ENCODE measurements around the gene NTF4.
"Not testable (repeated sequence)": the region's sequence is repeated elsewhere in the genome, so short reads cannot be mapped to it uniquely, and the experiment has no call there.

Gene NTF4

DNA sequence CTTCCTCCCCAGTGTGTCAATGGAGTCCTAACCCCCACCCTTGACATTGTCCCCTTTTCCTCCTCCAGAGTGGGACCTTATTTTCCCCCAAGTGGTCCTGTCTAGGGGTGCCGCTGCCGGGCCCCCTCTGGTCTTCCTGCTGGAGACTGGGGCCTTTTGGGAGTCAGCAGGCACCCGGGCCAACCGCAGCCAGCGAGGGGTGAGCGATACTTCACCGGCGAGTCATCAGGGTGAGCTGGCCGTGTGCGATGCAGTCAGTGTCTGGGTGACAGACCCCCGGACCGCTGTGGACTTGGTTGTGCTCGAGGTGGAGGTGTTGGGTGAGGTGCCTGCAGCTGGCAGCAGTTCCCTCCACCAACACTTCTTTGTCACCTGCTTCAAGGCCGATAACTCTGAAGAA is 34.9 kb downstream of the NTF4 start:
- not testable (repeated sequence) for H2AFZ ChIP-seq; H3K36me3 ChIP-seq (ENCODE audit: control insufficient read depth, insufficient read depth, low read length); H3K4me1 ChIP-seq; H3K9me3 ChIP-seq (ENCODE audit: control insufficient read depth, low read length); H3K27me3 ChIP-seq (ENCODE audit: control insufficient read depth, insufficient read depth, low read length); H3K79me2 ChIP-seq; H3K9ac ChIP-seq; H3K4me2 ChIP-seq (ENCODE audit: low read length); H3K27ac ChIP-seq; H3K4me3 ChIP-seq (ENCODE audit: low read depth, low read length)

DNA sequence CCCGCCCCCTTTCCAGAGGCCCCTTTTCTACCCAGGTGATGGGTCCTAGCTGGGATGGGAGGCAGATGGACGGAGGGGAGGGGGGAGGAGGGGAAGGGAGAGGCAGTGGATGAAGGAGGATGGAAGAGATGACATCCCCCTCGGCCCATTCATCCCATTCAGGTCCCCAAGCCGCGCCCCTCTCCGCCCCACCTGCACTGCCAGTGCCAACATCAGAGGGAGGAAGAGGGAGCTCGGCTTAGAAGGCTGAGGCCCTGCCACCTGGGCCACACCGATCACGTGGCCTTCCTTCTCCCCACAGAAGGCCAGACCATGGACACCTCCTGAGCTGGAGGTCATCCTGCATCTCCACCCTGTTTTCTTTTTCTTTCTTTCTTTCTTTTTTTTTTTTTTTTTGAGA is 35.9 kb downstream of the NTF4 start:
- not testable (repeated sequence) for H3K4me2 ChIP-seq (ENCODE audit: low read length); H3K79me2 ChIP-seq; H3K36me3 ChIP-seq (ENCODE audit: control insufficient read depth, insufficient read depth, low read length); H3K4me3 ChIP-seq (ENCODE audit: low read depth, low read length); H3K9me3 ChIP-seq (ENCODE audit: control insufficient read depth, low read length); H3K27ac ChIP-seq; H3K27me3 ChIP-seq (ENCODE audit: control insufficient read depth, insufficient read depth, low read length); H3K9ac ChIP-seq; H2AFZ ChIP-seq; H3K4me1 ChIP-seq

DNA sequence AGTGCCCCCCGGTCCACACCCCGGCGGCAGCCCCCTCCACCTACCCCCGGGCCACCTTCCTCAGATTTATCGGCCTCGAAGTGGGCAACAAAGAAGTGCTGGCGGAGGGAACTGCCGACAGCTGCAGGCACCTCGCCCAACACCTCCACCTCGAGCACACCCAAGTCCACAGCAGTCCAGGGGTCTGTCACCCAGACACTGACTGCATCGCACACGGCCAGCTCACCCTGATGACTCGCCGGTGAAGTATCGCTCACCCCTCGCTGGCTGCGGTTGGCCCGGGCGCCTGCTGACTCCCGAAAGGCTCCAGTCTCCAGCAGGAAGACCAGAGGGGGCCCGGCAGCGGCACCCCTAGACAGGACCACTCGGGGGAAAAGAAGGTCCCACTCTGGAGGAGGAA is 39.0 kb downstream of the NTF4 start:
- H3K9me3 ChIP-seq (ENCODE audit: control insufficient read depth, low read length); H3K4me1 ChIP-seq: not testable (repeated sequence)

DNA sequence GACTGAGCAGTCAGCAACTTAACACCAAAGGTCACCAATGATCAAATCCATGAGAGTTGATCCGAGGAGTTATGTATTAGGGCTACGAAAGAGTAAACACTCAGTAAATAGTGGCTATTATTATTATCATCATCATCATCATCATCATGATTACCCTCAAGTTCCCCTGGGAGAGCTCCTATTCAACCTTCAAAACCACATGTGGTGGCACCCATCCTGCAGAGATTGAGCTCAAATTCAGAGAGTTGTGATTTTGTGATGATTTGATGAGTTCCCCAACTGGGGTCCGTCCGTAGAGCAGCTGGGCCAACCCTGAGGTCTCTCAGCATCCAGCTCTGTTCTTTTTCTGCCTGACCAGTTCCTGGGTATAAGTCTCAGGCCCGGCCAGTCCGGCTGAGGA is 39.5 kb downstream of the NTF4 start:
- H3K4me1 ChIP-seq; H3K9ac ChIP-seq; H3K9me3 ChIP-seq (ENCODE audit: control insufficient read depth, low read length); H3K27ac ChIP-seq; H3K36me3 ChIP-seq (ENCODE audit: control insufficient read depth, insufficient read depth, low read length); H2AFZ ChIP-seq; H3K27me3 ChIP-seq (ENCODE audit: control insufficient read depth, insufficient read depth, low read length); H3K79me2 ChIP-seq; H3K4me2 ChIP-seq (ENCODE audit: low read length); H3K4me3 ChIP-seq (ENCODE audit: low read depth, low read length): not testable (repeated sequence)

More for the DNA sequence above, 39.0 kb downstream of the NTF4 start:
- not testable (repeated sequence) for H3K9ac ChIP-seq; H3K4me3 ChIP-seq (ENCODE audit: low read depth, low read length); H3K79me2 ChIP-seq; H3K36me3 ChIP-seq (ENCODE audit: control insufficient read depth, insufficient read depth, low read length); H2AFZ ChIP-seq; H3K4me2 ChIP-seq (ENCODE audit: low read length); H3K27me3 ChIP-seq (ENCODE audit: control insufficient read depth, insufficient read depth, low read length); H3K27ac ChIP-seq

DNA sequence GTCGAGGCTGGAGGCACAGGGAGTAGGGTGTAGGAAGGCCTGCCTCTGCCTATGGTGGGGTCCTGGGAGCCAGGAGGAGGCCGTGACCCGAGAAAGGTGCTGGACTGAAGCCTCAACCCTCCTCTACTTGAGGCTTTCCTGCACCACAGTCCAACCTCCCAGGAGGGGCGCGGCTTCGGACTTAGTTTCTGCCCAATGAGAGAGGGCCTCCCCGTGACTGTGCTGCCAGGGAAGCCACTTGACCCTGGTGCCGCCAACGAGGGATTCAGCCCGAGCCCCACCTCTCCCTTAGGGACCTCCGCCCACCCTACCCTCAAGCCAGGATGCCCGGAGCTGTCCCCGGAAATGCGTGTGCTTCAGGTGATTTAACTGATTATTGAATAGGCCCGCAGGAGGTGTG is 40.4 kb downstream of the NTF4 start, which contains the start of gene CGB3:
TSS of gene CGB3 (minus strand) at position 101 of the 400 bp plus-strand sequence. CDS start 362 bp downstream, outside the sequence.
- not testable (repeated sequence) for H2AFZ ChIP-seq; H3K9me3 ChIP-seq (ENCODE audit: control insufficient read depth, low read length); H3K27me3 ChIP-seq (ENCODE audit: control insufficient read depth, insufficient read depth, low read length); H3K4me1 ChIP-seq; H3K36me3 ChIP-seq (ENCODE audit: control insufficient read depth, insufficient read depth, low read length); H3K9ac ChIP-seq; H3K79me2 ChIP-seq; H3K4me2 ChIP-seq (ENCODE audit: low read length); H3K27ac ChIP-seq; H3K4me3 ChIP-seq (ENCODE audit: low read depth, low read length)

DNA sequence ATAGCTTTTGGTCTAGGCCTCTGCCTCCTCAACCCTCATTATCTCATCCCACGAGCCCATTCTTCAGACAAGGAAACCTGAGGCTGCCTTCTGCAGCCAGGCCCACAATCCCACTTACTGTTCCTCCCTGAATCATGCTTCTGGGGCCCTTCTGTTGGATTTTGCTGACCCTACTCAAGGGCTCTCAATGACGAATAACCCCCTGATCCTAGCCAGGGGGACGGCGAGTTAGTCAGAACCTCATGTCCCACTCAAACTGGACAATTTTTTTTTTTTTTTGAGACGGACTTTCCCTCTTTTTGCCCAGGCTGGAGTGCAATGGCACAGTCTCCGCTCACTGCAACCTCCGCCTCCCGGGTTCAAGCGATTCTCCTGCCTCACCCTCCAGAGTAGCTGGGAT is 42.5 kb downstream of the NTF4 start:
- TF ChIP-seq, protein P1, sequence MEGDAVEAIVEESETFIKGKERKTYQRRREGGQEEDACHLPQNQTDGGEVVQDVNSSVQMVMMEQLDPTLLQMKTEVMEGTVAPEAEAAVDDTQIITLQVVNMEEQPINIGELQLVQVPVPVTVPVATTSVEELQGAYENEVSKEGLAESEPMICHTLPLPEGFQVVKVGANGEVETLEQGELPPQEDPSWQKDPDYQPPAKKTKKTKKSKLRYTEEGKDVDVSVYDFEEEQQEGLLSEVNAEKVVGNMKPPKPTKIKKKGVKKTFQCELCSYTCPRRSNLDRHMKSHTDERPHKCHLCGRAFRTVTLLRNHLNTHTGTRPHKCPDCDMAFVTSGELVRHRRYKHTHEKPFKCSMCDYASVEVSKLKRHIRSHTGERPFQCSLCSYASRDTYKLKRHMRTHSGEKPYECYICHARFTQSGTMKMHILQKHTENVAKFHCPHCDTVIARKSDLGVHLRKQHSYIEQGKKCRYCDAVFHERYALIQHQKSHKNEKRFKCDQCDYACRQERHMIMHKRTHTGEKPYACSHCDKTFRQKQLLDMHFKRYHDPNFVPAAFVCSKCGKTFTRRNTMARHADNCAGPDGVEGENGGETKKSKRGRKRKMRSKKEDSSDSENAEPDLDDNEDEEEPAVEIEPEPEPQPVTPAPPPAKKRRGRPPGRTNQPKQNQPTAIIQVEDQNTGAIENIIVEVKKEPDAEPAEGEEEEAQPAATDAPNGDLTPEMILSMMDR (IDR thresholded peaks at IDR 0.05) = no peak
- Histone ChIP-seq H2AFZ (no peak overlapping the region), H3K79me2 (no peaks in the 10 kb centered on the region), H3K27ac (no peak overlapping the region), H3K9me3 (ENCODE audit: control insufficient read depth, low read length) (no peaks in the 10 kb centered on the region), H3K4me3 (ENCODE audit: low read depth, low read length) (no peak overlapping the region), H3K27me3 (ENCODE audit: control insufficient read depth, insufficient read depth, low read length) (no peaks in the 10 kb centered on the region), H3K4me2 (ENCODE audit: low read length) (no peak overlapping the region), H3K9ac (no peak overlapping the region), H3K36me3 (ENCODE audit: control insufficient read depth, insufficient read depth, low read length) (no peaks in the 10 kb centered on the region), H3K4me1 (peaks cover 5% of the 10 kb centered on the region)

DNA sequence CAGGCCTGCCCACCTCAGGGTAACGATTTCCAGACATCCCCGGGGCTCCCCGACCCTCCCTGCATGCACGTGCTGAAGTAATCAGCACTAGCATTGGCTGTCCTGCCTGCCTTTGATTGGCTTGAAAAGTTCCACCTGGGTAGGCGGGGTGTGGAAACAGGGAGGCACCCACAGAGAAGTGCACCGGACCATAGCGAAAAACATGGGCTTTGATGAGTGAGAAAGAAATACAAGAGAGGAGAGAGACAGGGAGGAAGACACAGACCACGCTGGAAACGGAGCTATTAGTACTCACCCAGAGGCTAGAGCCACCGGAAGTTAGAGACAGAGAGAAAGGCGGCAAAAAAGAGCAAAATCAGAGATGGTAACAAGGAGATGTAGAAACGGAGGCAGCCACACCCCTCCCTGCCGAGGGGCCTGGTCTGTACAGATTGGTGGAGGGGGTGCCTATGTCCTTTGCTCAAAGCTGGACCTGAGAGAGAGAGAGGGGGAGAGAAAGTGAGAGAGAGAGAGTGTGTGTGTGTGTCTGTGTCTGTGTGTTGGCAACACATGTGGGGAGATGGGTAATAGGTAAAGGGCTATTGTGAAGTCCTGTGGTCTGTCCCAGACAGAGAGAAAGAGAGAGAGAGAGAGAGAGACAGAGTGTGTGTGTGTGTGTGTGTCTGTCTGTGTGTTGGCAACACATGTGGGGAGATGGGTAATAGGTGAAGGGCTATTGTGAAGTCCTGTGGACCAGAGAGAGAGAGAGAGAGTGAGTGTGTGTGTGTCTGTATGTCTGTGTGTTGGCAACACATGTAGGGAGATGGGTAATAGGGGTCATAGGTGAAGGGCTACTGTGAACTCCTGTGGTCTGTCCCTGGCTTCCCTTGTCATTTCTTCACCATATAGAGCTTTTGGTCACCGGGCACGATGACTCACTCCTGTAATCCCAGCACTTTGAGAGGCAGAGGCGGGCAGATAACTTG is 43.4 kb downstream of the NTF4 start:
- TF ChIP-seq, protein P1 (IDR thresholded peaks at IDR 0.05) = no peak
- Histone ChIP-seq H3K4me1 (peaks cover 5% of the 10 kb centered on the region), H3K4me2 (ENCODE audit: low read length) (no peak overlapping the region), H3K79me2 (no peaks in the 10 kb centered on the region), H3K9ac (no peak overlapping the region), H3K36me3 (ENCODE audit: control insufficient read depth, insufficient read depth, low read length) (no peaks in the 10 kb centered on the region), H2AFZ (no peak overlapping the region), H3K4me3 (ENCODE audit: low read depth, low read length) (no peak overlapping the region), H3K27ac (no peak overlapping the region), H3K27me3 (ENCODE audit: control insufficient read depth, insufficient read depth, low read length) (no peaks in the 10 kb centered on the region), H3K9me3 (ENCODE audit: control insufficient read depth, low read length) (no peaks in the 10 kb centered on the region)

Data from parathyroid adenoma (tissue), 2 donors.